HepG2 (cell line): ENCODE measurements around the gene ZNF691. TPM values are rescaled to one million over a fixed set of nuclear protein-coding genes. Genes with fewer than 3 reads are reported as not detected.
"Not testable (repeated sequence)": the region's sequence is repeated elsewhere in the genome, so short reads cannot be mapped to it uniquely, and the experiment has no call there.

ENCODE experiments used
- ATAC-seq: fragments of 200-7000 bp; cut with Tn5 transposase; 3 replicates; pipeline ENCODE4 v1.9.1; 2020; ENCODE audit warnings: mild to moderate bottlenecking, moderate library complexity
- BruUV-seq: library from RNA; stranded (reverse); fragments of 400-500 nt; replicated peaks from 2 replicates; lab custom pipeline; 2021; lab: Mats Ljungman, UMichigan
- CTCF ChIA-PET: fragments of 300-600 bp; formaldehyde crosslinking; extraction: SDS; loops from one replicate; lab custom pipeline; 2021; ENCODE audit warnings: low total read pairs, inconsistent platforms, low intra/inter-chr PET ratio; lab: Yijun Ruan, JAX
- POLR2A ChIA-PET: fragments of 350-600 bp; sonication (Branson Sonifier 250); formaldehyde crosslinking; loops from one replicate; lab custom pipeline; 2020; ENCODE audit warnings: antibody characterized with exemption, inconsistent platforms; lab: Yijun Ruan, JAX
- DNase-seq: peaks from one replicate; pipeline ENCODE4 v3.0.0-alpha.2; 2015; ENCODE audit warnings: low spot score
- FAIRE-seq: peaks from 3 replicates; lab custom pipeline; 2011; peaks lifted over from hg19 to GRCh38; lab: Jason Lieb, UNC
- H2AFZ ChIP-seq: one replicate; pipeline ENCODE4 v1.6.1; 2011; ENCODE audit warnings: low read length, inconsistent platforms
- H3K27ac ChIP-seq: fragments of 300-600 bp; 3 replicates; pipeline ENCODE4 v1.8.0; 2011; ENCODE audit warnings: mixed run types, mild to moderate bottlenecking, mixed read lengths, low read length, inconsistent platforms; ENCODE audit not compliant: insufficient read depth; ENCODE audit errors: extremely low read length
- H3K27me3 ChIP-seq, 2 experiments: fragments of 200-600 bp in 1 of 2; 2 replicates in 1 of 2; 3 replicates in 1 of 2; pipeline versions ENCODE4 v1.6.0 to v1.8.0; 2011; ENCODE audit warnings: low read length in 2 of 2, mild to moderate bottlenecking in 2 of 2, moderate library complexity in 2 of 2, inconsistent platforms in 1 of 2; ENCODE audit not compliant: insufficient read depth in 2 of 2, control insufficient read depth in 1 of 2
- H3K36me3 ChIP-seq, 2 experiments: fragments of 200-600 bp in 1 of 2; replicated peaks in 1 of 2; 2 replicates in 1 of 2; 3 replicates in 1 of 2; pipeline versions ENCODE4 v1.5.1 to v1.8.0; 2011; ENCODE audit warnings: low read length in 2 of 2, inconsistent platforms in 1 of 2; ENCODE audit not compliant: insufficient read depth in 2 of 2, control insufficient read depth in 1 of 2
- H3K4me1 ChIP-seq: 2 replicates; pipeline ENCODE4 v1.5.1; 2012; ENCODE audit warnings: low read length, inconsistent platforms; ENCODE audit not compliant: insufficient read depth
- H3K4me2 ChIP-seq: 2 replicates; pipeline ENCODE4 v1.6.0; 2011; ENCODE audit warnings: low read depth, low read length, inconsistent platforms
- H3K4me3 ChIP-seq, 3 experiments: fragments of 200-600 bp in 1 of 3; sonication (generic), shearing (Covaris generic) in 1 of 3; replicated peaks in 1 of 3; 2 replicates each; pipeline ENCODE4 v1.5.1; 2011 to 2016; ENCODE audit warnings: low read length in 3 of 3, inconsistent platforms in 2 of 3, low read depth in 2 of 3, mild to moderate bottlenecking in 2 of 3, control low read depth in 1 of 3, mixed read lengths in 1 of 3; ENCODE audit not compliant: insufficient read depth in 1 of 3
- H3K79me2 ChIP-seq: one replicate; pipeline ENCODE4 v1.6.1; 2011; ENCODE audit warnings: low read length, inconsistent platforms; ENCODE audit not compliant: insufficient read depth
- H3K9ac ChIP-seq: 2 replicates; pipeline ENCODE4 v1.6.0; 2011; ENCODE audit warnings: mild to moderate bottlenecking, low read depth, low read length, inconsistent platforms; ENCODE audit not compliant: insufficient read depth
- H3K9me3 ChIP-seq: 2 replicates; pipeline ENCODE4 v1.5.1; 2012; ENCODE audit warnings: mild to moderate bottlenecking, low read length
- H4K20me1 ChIP-seq: 2 replicates; pipeline ENCODE4 v1.6.0; 2011; ENCODE audit warnings: inconsistent platforms, mild to moderate bottlenecking, low read length, moderate library complexity; ENCODE audit not compliant: insufficient read depth
- RAD51 ChIP-seq: fragments of 450-650 bp; IDR thresholded peaks from 2 replicates; pipeline ENCODE4 v1.6.1; 2016; ENCODE audit warnings: borderline replicate concordance
- WGBS: methylation state at CpG from one replicate; pipeline ENCODE4 v1.1.6; 2017; ENCODE audit warnings: low lambda C conversion rate; 5-methylcytosine and 5-hydroxymethylcytosine counted together
- in situ Hi-C: cut with HindIII; loops from 2 replicates; pipeline ENCODE4 v1.10.0; 2017; ENCODE audit warnings: low pct_unique_long_range_greater_than_20kb; ENCODE audit not compliant: extremely low pct_ligation_motif_present
- intact Hi-C: fragments of 100-400 bp; cut with micrococcal nuclease; formaldehyde crosslinking; loops from one replicate; pipeline ENCODE4 v1.10.0; 2022; ENCODE audit not compliant: unreplicated experiment
- polyA plus RNA-seq, 8 experiments: library from polyadenylated mRNA; depleted of rRNA in 3 of 8; stranded (reverse) in 7 of 8; unstranded in 1 of 8; fragments of >200 nt; fragmentation: Illumina TruSeq in 4 of 8; extraction: Trizol in 4 of 8; gene quantifications; 2 replicates each; pipeline versions ENCODE4 v1.2.1 to v1.2.3, GENCODE V29; 2011 to 2016; ENCODE audit warnings: low read depth in 4 of 8, missing spikeins in 1 of 8, mixed read lengths in 1 of 8; ENCODE audit not compliant: insufficient read depth in 1 of 8
- total RNA-seq, 5 experiments: library from RNA; depleted of rRNA; stranded (reverse); fragments of >200 nt; fragmentation: Illumina TruSeq; extraction: Trizol; gene quantifications; 2 replicates each; pipeline ENCODE4 v1.2.3, GENCODE V29; 2016; ENCODE audit warnings: low read depth in 1 of 5

The ZNF691 gene
- total and polyA plus RNA-seq, 2 of the 13 experiments (the other 11 are each of a cell fraction or from before 2014, with no cell fraction given), result 7.6 to 7.8 TPM

GRCh38 chr1:42869254-42869653, 22.8 kb downstream of the ZNF691 start:
- FAIRE-seq, in situ Hi-C loops, CTCF ChIA-PET, H3K27me3 ChIP-seq, H3K4me1 ChIP-seq, ATAC-seq, H2AFZ ChIP-seq, H3K27ac ChIP-seq, H3K9ac ChIP-seq, H3K36me3 ChIP-seq, H3K9me3 ChIP-seq, H3K79me2 ChIP-seq, H4K20me1 ChIP-seq, DNase-seq, H3K4me2 ChIP-seq, POLR2A ChIA-PET, intact Hi-C loops, BruUV-seq, H3K4me3 ChIP-seq: not testable (repeated sequence)
- TF ChIP-seq RAD51, result peak; percentile 24; the same call in 1 of the 2 replicates
- WGBS, result 3% methylated on average over 2 of the region's 2 CpGs

- H2AFZ ChIP-seq, ATAC-seq, FAIRE-seq, in situ Hi-C loops, CTCF ChIA-PET, H4K20me1 ChIP-seq, H3K9ac ChIP-seq, intact Hi-C loops, H3K36me3 ChIP-seq, H3K79me2 ChIP-seq, BruUV-seq, H3K27ac ChIP-seq, H3K4me2 ChIP-seq, POLR2A ChIA-PET, H3K4me1 ChIP-seq, H3K4me3 ChIP-seq, H3K9me3 ChIP-seq, DNase-seq, H3K27me3 ChIP-seq: not testable (repeated sequence)
- WGBS, result 6% methylated on average over 2 of the region's 2 CpGs
Observed at GRCh38 chr1:42869751-42870150, 23.3 kb downstream of the ZNF691 start.

GRCh38 chr1:42873108-42873507, 26.7 kb downstream of the ZNF691 start:
- FAIRE-seq, H3K4me1 ChIP-seq, H3K9me3 ChIP-seq, H3K9ac ChIP-seq, CTCF ChIA-PET, ATAC-seq, H3K79me2 ChIP-seq, POLR2A ChIA-PET, BruUV-seq, in situ Hi-C loops, intact Hi-C loops, H3K27ac ChIP-seq, H3K4me2 ChIP-seq, DNase-seq, H2AFZ ChIP-seq, H3K27me3 ChIP-seq, H3K4me3 ChIP-seq, H3K36me3 ChIP-seq, H4K20me1 ChIP-seq: not testable (repeated sequence)
